Stimulated activated CD8-positive, alpha-beta memory T cell treated with anti-CD3 and anti-CD28 coated beads, Interleukin-7, amount 100 ng/mL, for 4 hours (primary cell): ENCODE measurements around the gene ISCA1.
"Not testable (repeated sequence)": the region's sequence is repeated elsewhere in the genome, so short reads cannot be mapped to it uniquely, and the experiment has no call there.

Experiments
- DNase-seq, 2 donors: peaks; one replicate each; pipeline ENCODE4 v3.0.0-alpha.2; 2020; ENCODE audit warnings: low read depth in 2 of 2

The ISCA1 gene

DNA sequence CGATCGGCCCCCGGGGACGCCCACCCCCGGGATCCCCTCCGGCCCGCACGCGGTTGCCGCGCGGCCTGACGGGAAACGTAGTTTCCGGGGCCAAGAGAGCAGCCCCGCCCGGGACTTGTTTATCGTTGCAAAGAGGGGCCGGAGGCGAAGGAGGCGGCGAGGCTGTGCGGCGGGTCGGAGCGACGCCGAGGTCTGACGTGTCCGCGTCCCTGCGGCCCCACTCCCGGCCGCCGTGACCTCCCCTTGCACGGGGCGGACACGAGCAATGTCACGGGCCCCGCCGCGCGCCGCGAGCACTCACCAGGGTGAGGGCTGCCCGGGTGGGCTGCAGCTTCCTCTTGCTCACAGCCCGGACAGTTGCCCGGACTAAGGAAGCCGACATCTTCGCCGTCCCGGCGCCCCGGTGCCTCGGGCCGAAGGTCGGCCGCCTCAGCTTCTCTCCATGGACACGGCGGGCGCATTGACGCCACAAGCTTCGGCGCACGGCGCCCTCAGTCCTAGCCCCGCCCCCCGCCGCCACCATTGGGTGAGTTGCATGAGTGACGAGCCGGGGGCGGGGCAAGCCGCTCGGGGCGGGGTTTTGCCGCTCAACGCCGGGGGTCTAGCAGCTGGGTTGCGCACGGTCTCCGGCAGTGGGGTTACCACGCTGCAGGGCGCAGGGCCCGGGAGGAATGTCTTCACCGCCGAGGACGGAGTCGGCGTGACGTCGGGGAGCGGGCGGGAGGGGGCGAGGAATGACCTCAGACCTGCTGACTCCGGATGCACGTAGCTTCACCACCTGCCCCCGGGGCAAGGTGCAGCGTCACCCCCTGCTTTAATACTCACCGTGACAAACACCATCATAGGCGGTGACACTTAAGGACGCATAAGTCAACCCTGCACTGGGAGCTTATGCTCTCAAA, at the start of gene ISCA1:
Gene ISCA1, minus strand, starts transcription at position 462 of the 902 bp plus-strand sequence. Its CDS starts 80 bp downstream, at position 382.
- peak; percentile 95 to 98 for DNase-seq

GRCh38 chr9:86330186-86330585, 47.8 kb upstream of the ISCA1 start:
- DNase-seq = no peak

GRCh38 chr9:86329649-86330048, 47.3 kb upstream of the ISCA1 start:
- DNase-seq = no peak

- DNase-seq = no peak
Observed at GRCh38 chr9:86328156-86328555, 45.8 kb upstream of the ISCA1 start.

DNA sequence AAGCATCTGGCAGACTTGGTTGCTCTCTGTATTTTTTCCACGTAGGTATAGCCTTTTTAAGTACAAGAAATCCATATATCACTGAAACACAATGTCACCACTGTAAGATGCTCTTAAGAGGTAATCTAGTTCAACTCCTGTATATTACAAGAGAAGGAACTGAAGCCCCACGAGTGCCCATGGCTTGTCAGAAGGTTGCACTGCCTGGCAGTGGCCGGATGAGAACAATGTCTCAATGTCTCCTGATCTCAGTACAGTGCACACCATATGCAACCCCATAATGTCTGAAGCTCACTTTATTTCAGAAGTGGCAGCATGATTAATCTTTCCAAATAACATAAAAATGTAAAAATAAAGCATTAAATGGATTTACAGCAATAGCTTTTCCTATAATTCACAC, 44.2 kb upstream of the ISCA1 start:
- no peak for DNase-seq

- DNase-seq = no peak
Observed at GRCh38 chr9:86324901-86325300, 42.6 kb upstream of the ISCA1 start.

DNA sequence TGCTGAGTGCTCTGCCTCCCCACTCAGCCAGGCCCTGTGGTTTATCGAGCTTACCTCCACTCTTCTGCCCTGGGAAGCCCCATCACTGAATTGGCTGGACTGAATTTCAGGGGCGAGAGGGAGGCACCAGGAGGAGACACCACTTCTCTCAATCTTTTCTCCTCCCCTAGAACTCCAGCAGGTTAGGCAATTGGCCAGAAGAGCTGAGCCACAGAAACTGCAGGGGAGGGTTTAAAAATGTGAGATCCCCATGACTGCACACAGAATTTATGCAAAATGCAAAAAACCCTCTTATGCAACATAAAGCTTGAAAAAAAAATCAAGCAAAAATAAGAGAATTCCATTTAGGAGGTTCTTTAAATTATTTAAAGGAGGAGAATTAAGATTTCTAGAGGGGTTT, 42.0 kb upstream of the ISCA1 start:
- no peak for DNase-seq

- DNase-seq = no peak
Observed at GRCh38 chr9:86322973-86323644, 40.8 kb upstream of the ISCA1 start.

- no peak for DNase-seq
Observed at GRCh38 chr9:86321373-86321772, 39.0 kb upstream of the ISCA1 start.

DNA sequence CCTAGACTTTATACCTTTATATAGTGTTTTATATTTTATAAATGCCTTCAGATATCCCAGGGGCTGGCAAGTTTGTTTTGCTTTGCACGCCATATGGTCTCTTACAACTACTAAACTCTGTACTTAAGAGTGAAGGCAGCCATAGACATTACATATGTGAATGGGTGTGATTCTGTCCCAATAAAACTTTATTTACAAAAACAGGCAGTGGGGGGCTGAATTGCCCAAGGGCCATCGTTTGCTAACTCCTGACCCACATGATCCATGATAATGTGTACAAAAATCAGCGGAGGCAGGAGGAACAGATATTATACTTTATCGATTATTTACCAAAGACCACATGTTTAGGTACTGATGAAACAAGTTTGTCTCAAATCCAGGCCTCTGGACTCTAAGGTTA, 35.8 kb upstream of the ISCA1 start:
- DNase-seq = no peak

DNA sequence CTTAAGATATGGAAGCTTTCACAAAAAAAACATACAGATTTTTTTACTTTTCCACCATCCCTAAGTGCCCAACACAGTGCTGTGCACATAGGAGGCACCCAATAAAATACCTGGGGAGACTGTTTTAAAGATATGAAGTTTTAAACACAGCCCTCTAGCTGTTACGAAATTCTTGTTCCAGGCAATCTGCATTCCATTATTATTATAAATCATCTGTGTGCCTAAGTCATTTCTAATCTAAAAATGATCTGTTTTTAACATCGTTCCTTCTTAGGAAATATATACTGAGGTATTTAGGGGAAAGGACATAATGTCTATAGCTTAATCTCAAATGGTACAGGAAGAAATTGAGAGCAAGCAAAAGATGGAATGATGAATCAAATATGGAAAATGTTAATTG, 32.7 kb upstream of the ISCA1 start:
- no peak for DNase-seq

DNA sequence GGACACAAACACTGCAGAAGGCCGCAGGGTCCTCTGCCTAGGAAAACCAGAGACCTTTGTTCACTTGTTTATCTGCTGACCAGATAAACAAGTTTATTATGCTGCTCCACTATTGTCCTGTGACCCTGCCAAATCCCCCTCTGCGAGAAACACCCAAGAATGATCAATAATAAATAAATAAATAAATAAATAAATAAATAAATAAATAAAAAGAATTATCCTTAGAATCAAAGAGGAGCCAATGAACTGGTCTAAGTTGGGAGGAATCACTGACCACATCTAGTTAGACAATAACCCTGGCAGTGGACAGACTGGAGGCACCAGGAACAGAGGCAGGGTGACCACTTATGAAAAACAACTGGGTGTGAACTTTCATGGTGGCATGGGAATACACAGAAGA, 30.6 kb upstream of the ISCA1 start:
- not testable (repeated sequence) for DNase-seq

DNA sequence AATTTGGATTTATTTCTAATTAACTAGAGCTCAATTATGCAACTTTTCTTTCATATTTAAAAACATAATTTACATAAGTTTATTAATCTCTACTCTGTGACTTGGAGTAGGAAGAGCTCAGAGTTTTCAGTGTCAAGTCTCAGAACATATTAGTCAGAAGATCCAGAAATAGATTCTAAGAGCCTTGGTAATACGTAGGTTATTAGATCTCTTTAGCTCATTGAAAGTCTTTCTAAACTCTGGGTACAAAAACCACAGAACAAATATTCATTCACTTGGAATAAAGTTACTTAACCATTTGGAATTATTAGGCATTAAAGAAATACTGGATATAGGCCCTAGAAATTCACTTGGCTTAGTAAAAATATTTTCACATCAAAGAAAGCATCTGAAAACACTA, 26.3 kb upstream of the ISCA1 start:
- no peak for DNase-seq

- no peak for DNase-seq
Observed at GRCh38 chr9:86304236-86304730, 21.9 kb upstream of the ISCA1 start.

DNA sequence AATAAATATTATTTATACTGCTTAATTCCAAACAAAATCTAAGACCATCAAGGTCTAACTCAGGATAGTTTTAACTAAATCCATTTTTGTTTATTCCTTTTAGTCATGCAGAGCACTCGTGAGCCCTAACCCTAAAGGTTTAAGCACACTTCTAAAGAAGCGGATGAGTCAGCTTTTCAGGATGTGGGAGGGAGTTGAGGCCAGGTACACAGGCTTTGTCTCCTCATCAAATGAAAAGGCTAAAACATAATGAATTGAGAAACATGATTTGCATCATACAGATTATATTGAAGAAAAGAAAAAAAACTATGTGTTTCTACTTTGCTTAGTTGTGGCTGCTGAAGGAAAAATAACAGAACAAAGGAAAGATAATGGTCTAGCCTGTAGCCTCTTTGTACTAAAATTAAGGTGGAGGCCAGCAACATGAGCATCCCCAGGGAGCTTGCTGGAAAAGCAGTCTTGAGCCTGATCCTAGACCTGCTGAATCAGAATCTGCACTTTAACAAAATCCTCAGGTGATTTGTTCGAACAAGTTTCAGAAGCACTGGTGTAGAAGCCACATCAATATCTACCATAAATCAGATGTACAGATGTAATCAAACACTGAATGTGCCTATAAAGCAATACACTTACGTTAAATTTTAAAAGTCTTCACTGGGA, 21.1 kb upstream of the ISCA1 start:
- DNase-seq = peak in 1 of 2 donors; percentile 40

DNA sequence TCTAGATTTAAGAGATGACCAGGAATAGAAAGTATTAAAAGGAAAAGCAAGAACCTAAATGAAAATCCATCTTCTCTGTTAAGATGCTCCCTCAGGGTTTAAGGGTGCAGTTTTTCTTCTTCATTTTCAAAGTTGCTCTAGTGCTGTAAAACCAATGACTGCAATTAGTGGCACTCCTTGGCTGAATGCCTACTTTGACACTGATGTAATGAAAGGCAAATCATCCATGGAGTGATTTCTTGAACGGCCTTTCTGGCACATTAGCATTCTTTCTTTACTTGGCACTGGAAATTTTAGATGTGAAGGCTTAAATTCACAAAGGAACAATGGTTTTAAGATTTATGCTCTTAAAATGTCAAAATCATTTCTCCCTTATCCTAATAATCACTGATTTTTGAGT, 19.3 kb upstream of the ISCA1 start:
- DNase-seq = no peak

DNA sequence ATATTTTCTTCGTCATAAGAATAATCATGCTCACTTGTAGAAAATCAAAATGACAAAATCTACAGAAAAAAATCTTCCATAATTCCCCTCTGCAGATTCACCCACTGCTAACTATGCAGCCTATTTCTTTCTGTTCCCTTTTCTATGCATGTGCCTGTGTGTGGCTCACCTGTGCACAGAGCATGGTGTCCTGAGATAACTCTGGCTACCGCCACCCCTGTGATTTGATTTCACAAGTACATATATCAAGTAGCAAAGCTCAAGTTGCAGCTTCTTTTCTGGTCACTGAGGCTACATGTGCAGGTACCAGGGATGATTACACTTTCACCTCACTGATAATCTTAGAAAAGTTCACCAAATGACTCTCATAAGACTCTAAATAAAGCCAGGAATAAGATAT, 18.4 kb upstream of the ISCA1 start:
- no peak for DNase-seq

- DNase-seq = no peak
Observed at GRCh38 chr9:86298873-86299272, 16.5 kb upstream of the ISCA1 start.

GRCh38 chr9:86290341-86290740, 8.0 kb upstream of the ISCA1 start:
- not testable (repeated sequence) for DNase-seq

GRCh38 chr9:86288499-86289198, 6.3 kb upstream of the ISCA1 start:
- no peak for DNase-seq

- DNase-seq = no peak
Observed at GRCh38 chr9:86287013-86287412, 4.7 kb upstream of the ISCA1 start.

DNA sequence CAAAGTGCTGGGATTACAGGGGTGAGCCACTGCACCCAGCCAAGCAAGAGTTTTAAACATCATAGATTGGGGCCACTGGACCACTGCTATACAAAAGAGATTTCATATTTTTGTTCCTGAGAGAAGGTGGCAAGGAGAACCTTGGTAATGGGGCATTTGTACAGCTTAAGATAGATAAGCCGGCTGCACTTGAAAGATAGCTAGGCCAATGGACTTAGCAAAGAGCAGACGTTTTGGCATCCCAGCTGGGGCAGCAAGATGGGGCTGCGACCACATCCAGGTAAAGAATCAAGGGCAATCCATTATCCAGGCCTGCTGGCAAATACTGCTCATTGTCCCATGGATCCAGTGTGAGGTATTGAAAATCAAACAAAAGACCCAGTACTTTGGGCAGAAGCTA, 3.9 kb upstream of the ISCA1 start:
- no peak for DNase-seq
